ENCODE results near the gene KCNMA1.

GRCh38 chr10:77679217-77679616, 41.6 kb upstream of the KCNMA1 start:
- TF ChIP-seq POLR2AphosphoS5 (IDR thresholded peaks at IDR 0.05) (no peak), CTCF (IDR thresholded peaks at IDR 0.05) (no peak), EP300 (IDR thresholded peaks at IDR 0.05) (no peak), POLR2A (IDR thresholded peaks at IDR 0.05) (no peak)
